HepG2 (cell line): Measurements from ENCODE around the gene ZNF248. TPM values are rescaled to one million over a fixed set of nuclear protein-coding genes. Genes with fewer than 3 reads are reported as not detected.
A peak's percentile ranks its signal among the peaks of the same experiment; 100 is the strongest.

Source experiments
- ATAC-seq: fragments of 200-7000 bp; cut with Tn5 transposase; 3 replicates; pipeline ENCODE4 v1.9.1; 2020; ENCODE audit warnings: mild to moderate bottlenecking, moderate library complexity
- BruUV-seq: library from RNA; stranded (reverse); fragments of 400-500 nt; replicated peaks from 2 replicates; lab custom pipeline; 2021; lab: Mats Ljungman, UMichigan
- CTCF ChIA-PET: fragments of 300-600 bp; formaldehyde crosslinking; extraction: SDS; loops from one replicate; lab custom pipeline; 2021; ENCODE audit warnings: low total read pairs, inconsistent platforms, low intra/inter-chr PET ratio; lab: Yijun Ruan, JAX
- POLR2A ChIA-PET: fragments of 350-600 bp; sonication (Branson Sonifier 250); formaldehyde crosslinking; loops from one replicate; lab custom pipeline; 2020; ENCODE audit warnings: antibody characterized with exemption, inconsistent platforms; lab: Yijun Ruan, JAX
- DNase-seq: peaks from one replicate; pipeline ENCODE4 v3.0.0-alpha.2; 2015; ENCODE audit warnings: low spot score
- FAIRE-seq: peaks from 3 replicates; lab custom pipeline; 2011; peaks lifted over from hg19 to GRCh38; lab: Jason Lieb, UNC
- H2AFZ ChIP-seq: one replicate; pipeline ENCODE4 v1.6.1; 2011; ENCODE audit warnings: low read length, inconsistent platforms
- H3K27ac ChIP-seq: fragments of 300-600 bp; 3 replicates; pipeline ENCODE4 v1.8.0; 2011; ENCODE audit warnings: mixed run types, mild to moderate bottlenecking, mixed read lengths, low read length, inconsistent platforms; ENCODE audit not compliant: insufficient read depth; ENCODE audit errors: extremely low read length
- H3K27me3 ChIP-seq, 2 experiments: fragments of 200-600 bp in 1 of 2; 2 replicates in 1 of 2; 3 replicates in 1 of 2; pipeline versions ENCODE4 v1.6.0 to v1.8.0; 2011; ENCODE audit warnings: low read length in 2 of 2, mild to moderate bottlenecking in 2 of 2, moderate library complexity in 2 of 2, inconsistent platforms in 1 of 2; ENCODE audit not compliant: insufficient read depth in 2 of 2, control insufficient read depth in 1 of 2
- H3K36me3 ChIP-seq, 2 experiments: fragments of 200-600 bp in 1 of 2; replicated peaks in 1 of 2; 2 replicates in 1 of 2; 3 replicates in 1 of 2; pipeline versions ENCODE4 v1.5.1 to v1.8.0; 2011; ENCODE audit warnings: low read length in 2 of 2, inconsistent platforms in 1 of 2; ENCODE audit not compliant: insufficient read depth in 2 of 2, control insufficient read depth in 1 of 2
- H3K4me1 ChIP-seq: 2 replicates; pipeline ENCODE4 v1.5.1; 2012; ENCODE audit warnings: low read length, inconsistent platforms; ENCODE audit not compliant: insufficient read depth
- H3K4me2 ChIP-seq: 2 replicates; pipeline ENCODE4 v1.6.0; 2011; ENCODE audit warnings: low read depth, low read length, inconsistent platforms
- H3K4me3 ChIP-seq, 3 experiments: fragments of 200-600 bp in 1 of 3; sonication (generic), shearing (Covaris generic) in 1 of 3; replicated peaks in 1 of 3; 2 replicates each; pipeline ENCODE4 v1.5.1; 2011 to 2016; ENCODE audit warnings: low read length in 3 of 3, inconsistent platforms in 2 of 3, low read depth in 2 of 3, mild to moderate bottlenecking in 2 of 3, control low read depth in 1 of 3, mixed read lengths in 1 of 3; ENCODE audit not compliant: insufficient read depth in 1 of 3
- H3K79me2 ChIP-seq: one replicate; pipeline ENCODE4 v1.6.1; 2011; ENCODE audit warnings: low read length, inconsistent platforms; ENCODE audit not compliant: insufficient read depth
- H3K9ac ChIP-seq: 2 replicates; pipeline ENCODE4 v1.6.0; 2011; ENCODE audit warnings: mild to moderate bottlenecking, low read depth, low read length, inconsistent platforms; ENCODE audit not compliant: insufficient read depth
- H3K9me3 ChIP-seq: 2 replicates; pipeline ENCODE4 v1.5.1; 2012; ENCODE audit warnings: mild to moderate bottlenecking, low read length
- H4K20me1 ChIP-seq: 2 replicates; pipeline ENCODE4 v1.6.0; 2011; ENCODE audit warnings: inconsistent platforms, mild to moderate bottlenecking, low read length, moderate library complexity; ENCODE audit not compliant: insufficient read depth
- AGO2 ChIP-seq: fragments of 200-400 bp; formaldehyde crosslinking; optimal IDR thresholded peaks from 2 replicates; pipeline ENCODE3; 2017; ENCODE audit warnings: mild to moderate bottlenecking, low read depth, low read length, moderate library complexity
- HNF4A ChIP-seq: sonication (generic); formaldehyde crosslinking; IDR thresholded peaks from 2 replicates; pipeline ENCODE4 v1.4.0; 2020; ENCODE audit warnings: missing genetic modification reagents
- ZNF138 ChIP-seq: sonication (generic); formaldehyde crosslinking; IDR thresholded peaks from 2 replicates; pipeline ENCODE4 v1.5.0; 2020; ENCODE audit warnings: mild to moderate bottlenecking, low read depth, missing genetic modification reagents
- WGBS: methylation state at CpG from one replicate; pipeline ENCODE4 v1.1.6; 2017; ENCODE audit warnings: low lambda C conversion rate; 5-methylcytosine and 5-hydroxymethylcytosine counted together
- in situ Hi-C: cut with HindIII; loops from 2 replicates; pipeline ENCODE4 v1.10.0; 2017; ENCODE audit warnings: low pct_unique_long_range_greater_than_20kb; ENCODE audit not compliant: extremely low pct_ligation_motif_present
- intact Hi-C: fragments of 100-400 bp; cut with micrococcal nuclease; formaldehyde crosslinking; loops from one replicate; pipeline ENCODE4 v1.10.0; 2022; ENCODE audit not compliant: unreplicated experiment
- polyA plus RNA-seq, 8 experiments: library from polyadenylated mRNA; depleted of rRNA in 3 of 8; stranded (reverse) in 7 of 8; unstranded in 1 of 8; fragments of >200 nt; fragmentation: Illumina TruSeq in 4 of 8; extraction: Trizol in 4 of 8; gene quantifications; 2 replicates each; pipeline versions ENCODE4 v1.2.1 to v1.2.3, GENCODE V29; 2011 to 2016; ENCODE audit warnings: low read depth in 4 of 8, missing spikeins in 1 of 8, mixed read lengths in 1 of 8; ENCODE audit not compliant: insufficient read depth in 1 of 8
- total RNA-seq, 5 experiments: library from RNA; depleted of rRNA; stranded (reverse); fragments of >200 nt; fragmentation: Illumina TruSeq; extraction: Trizol; gene quantifications; 2 replicates each; pipeline ENCODE4 v1.2.3, GENCODE V29; 2016; ENCODE audit warnings: low read depth in 1 of 5
- TF ChIP-seq, protein P1 (sequence below): sonication (generic); formaldehyde crosslinking; IDR thresholded peaks from 2 replicates; pipeline ENCODE4 v1.4.0; 2020; ENCODE audit warnings: mild to moderate bottlenecking, missing genetic modification reagents, borderline replicate concordance

ZNF248 gene
- total and polyA plus RNA-seq, 2 of the 13 experiments (the other 11 are each of a cell fraction or from before 2014, with no cell fraction given): 12.8 to 13.3 TPM

GRCh38 chr10:37780536-37780935 lies 76.9 kb downstream of the ZNF248 start:
- FAIRE-seq: no peak
- TF ChIP-seq, protein P1, sequence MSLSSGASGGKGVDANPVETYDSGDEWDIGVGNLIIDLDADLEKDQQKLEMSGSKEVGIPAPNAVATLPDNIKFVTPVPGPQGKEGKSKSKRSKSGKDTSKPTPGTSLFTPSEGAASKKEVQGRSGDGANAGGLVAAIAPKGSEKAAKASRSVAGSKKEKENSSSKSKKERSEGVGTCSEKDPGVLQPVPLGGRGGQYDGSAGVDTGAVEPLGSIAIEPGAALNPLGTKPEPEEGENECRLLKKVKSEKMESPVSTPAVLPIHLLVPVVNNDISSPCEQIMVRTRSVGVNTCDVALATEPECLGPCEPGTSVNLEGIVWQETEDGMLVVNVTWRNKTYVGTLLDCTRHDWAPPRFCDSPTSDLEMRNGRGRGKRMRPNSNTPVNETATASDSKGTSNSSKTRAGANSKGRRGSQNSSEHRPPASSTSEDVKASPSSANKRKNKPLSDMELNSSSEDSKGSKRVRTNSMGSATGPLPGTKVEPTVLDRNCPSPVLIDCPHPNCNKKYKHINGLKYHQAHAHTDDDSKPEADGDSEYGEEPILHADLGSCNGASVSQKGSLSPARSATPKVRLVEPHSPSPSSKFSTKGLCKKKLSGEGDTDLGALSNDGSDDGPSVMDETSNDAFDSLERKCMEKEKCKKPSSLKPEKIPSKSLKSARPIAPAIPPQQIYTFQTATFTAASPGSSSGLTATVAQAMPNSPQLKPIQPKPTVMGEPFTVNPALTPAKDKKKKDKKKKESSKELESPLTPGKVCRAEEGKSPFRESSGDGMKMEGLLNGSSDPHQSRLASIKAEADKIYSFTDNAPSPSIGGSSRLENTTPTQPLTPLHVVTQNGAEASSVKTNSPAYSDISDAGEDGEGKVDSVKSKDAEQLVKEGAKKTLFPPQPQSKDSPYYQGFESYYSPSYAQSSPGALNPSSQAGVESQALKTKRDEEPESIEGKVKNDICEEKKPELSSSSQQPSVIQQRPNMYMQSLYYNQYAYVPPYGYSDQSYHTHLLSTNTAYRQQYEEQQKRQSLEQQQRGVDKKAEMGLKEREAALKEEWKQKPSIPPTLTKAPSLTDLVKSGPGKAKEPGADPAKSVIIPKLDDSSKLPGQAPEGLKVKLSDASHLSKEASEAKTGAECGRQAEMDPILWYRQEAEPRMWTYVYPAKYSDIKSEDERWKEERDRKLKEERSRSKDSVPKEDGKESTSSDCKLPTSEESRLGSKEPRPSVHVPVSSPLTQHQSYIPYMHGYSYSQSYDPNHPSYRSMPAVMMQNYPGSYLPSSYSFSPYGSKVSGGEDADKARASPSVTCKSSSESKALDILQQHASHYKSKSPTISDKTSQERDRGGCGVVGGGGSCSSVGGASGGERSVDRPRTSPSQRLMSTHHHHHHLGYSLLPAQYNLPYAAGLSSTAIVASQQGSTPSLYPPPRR (CRISPR knock-in tag): no peak
- TF ChIP-seq AGO2: peak; percentile 39
- TF ChIP-seq, all 625 proteins: peak for 1
- ChIA-PET CTCF (no interaction called here), POLR2A (no interaction called here)
- 96% methylated on average over 32 of the region's 32 CpGs for WGBS
- Histone ChIP-seq H3K4me1 (no peaks in the 10 kb centered on the region), H2AFZ (no peak overlapping the region), H3K4me2 (no peak overlapping the region), H3K27me3 (no peaks in the 10 kb centered on the region), H3K79me2 (no peaks in the 10 kb centered on the region), H4K20me1 (no peaks in the 10 kb centered on the region), H3K4me3 (no peak overlapping the region), H3K9me3 (no peaks in the 10 kb centered on the region), H3K27ac (no peak overlapping the region), H3K36me3 (no peaks in the 10 kb centered on the region), H3K9ac (no peak overlapping the region)
- intact Hi-C loops: no loop called here
- ATAC-seq (no peak), DNase-seq (no peak)
- in situ Hi-C loops: no loop called here
- BruUV-seq: no TSS peak

- CTCF ChIA-PET: no interaction called here
- Histone ChIP-seq H3K27me3 (no peaks in the 10 kb centered on the region), H3K4me3 (no peak overlapping the region), H3K9ac (no peak overlapping the region), H3K79me2 (no peaks in the 10 kb centered on the region), H3K4me1 (no peaks in the 10 kb centered on the region), H2AFZ (no peak overlapping the region), H3K9me3 (no peaks in the 10 kb centered on the region), H4K20me1 (no peaks in the 10 kb centered on the region), H3K36me3 (no peaks in the 10 kb centered on the region), H3K27ac (no peak overlapping the region), H3K4me2 (no peak overlapping the region)
- no TSS peak for BruUV-seq
- FAIRE-seq: no peak
- ATAC-seq: no peak
- intact Hi-C loops: no loop called here
- WGBS: 48% methylated on average over 6 of the region's 6 CpGs
- TF ChIP-seq HNF4A (CRISPR knock-in tag) (peak; percentile 44; the same call in 1 of the 2 replicates), ZNF138 (CRISPR knock-in tag) (no peak)
- POLR2A ChIA-PET: no interaction called here
- no peak for DNase-seq
- in situ Hi-C loops: no loop called here
Observed at GRCh38 chr10:37777056-37777455, 80.4 kb downstream of the ZNF248 start.
